Measurements from ENCODE around the gene ALDH1A1. TPM values are rescaled to one million over a fixed set of nuclear protein-coding genes. Genes with fewer than 3 reads are reported as not detected.

Gene ALDH1A1
- total RNA-seq, 1 experiment from 2014 or later: 1.9 TPM

- H3K27me3 Mint-ChIP-seq (ENCODE audit: low read depth): no peaks in the 10 kb centered on the region
- TF ChIP-seq NFYB (CRISPR knock-in tag; conservative IDR thresholded peaks at IDR 0.05; ENCODE audit: low read depth) (no peak), KAT7 (CRISPR knock-in tag; IDR thresholded peaks at IDR 0.05; ENCODE audit: borderline replicate concordance) (no peak), TEAD1 (CRISPR knock-in tag; IDR thresholded peaks at IDR 0.05) (no peak), ZNF317 (CRISPR knock-in tag; IDR thresholded peaks at IDR 0.05; ENCODE audit: borderline replicate concordance, low read depth) (no peak), NR1H2 (CRISPR knock-in tag; IDR thresholded peaks at IDR 0.05) (no peak), TP53 (CRISPR knock-in tag; IDR thresholded peaks at IDR 0.05) (no peak), ATF1 (CRISPR knock-in tag; IDR thresholded peaks at IDR 0.05) (no peak), MLX (CRISPR knock-in tag; IDR thresholded peaks at IDR 0.05) (no peak), NR2C2 (CRISPR knock-in tag; IDR thresholded peaks at IDR 0.05) (no peak), E2F5 (CRISPR knock-in tag; IDR thresholded peaks at IDR 0.05) (no peak), ZNF512 (CRISPR knock-in tag; IDR thresholded peaks at IDR 0.05; ENCODE audit: borderline replicate concordance) (no peak), MXD4 (CRISPR knock-in tag; IDR thresholded peaks at IDR 0.05; ENCODE audit: borderline replicate concordance) (no peak), TEAD4 (CRISPR knock-in tag; IDR thresholded peaks at IDR 0.05) (no peak), ZNF219 (CRISPR knock-in tag; IDR thresholded peaks at IDR 0.05; ENCODE audit: borderline replicate concordance) (no peak), MYBL2 (CRISPR knock-in tag; IDR thresholded peaks at IDR 0.05) (no peak), STAT6 (CRISPR knock-in tag; conservative IDR thresholded peaks at IDR 0.05; ENCODE audit: low read depth) (no peak)
- TF ChIP-seq, protein P1, sequence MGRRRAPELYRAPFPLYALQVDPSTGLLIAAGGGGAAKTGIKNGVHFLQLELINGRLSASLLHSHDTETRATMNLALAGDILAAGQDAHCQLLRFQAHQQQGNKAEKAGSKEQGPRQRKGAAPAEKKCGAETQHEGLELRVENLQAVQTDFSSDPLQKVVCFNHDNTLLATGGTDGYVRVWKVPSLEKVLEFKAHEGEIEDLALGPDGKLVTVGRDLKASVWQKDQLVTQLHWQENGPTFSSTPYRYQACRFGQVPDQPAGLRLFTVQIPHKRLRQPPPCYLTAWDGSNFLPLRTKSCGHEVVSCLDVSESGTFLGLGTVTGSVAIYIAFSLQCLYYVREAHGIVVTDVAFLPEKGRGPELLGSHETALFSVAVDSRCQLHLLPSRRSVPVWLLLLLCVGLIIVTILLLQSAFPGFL (CRISPR knock-in tag; IDR thresholded peaks at IDR 0.05; ENCODE audit: borderline replicate concordance): no peak
- no peak overlapping the region for H3K27ac Mint-ChIP-seq
- no peaks in the 10 kb centered on the region for H3K36me3 Mint-ChIP-seq
- ChIA-PET CTCF (no interaction called here), POLR2A (no interaction called here)
- no peaks in the 10 kb centered on the region for H3K9me3 Mint-ChIP-seq
- ATAC-seq (no peak), DNase-seq (ENCODE audit: low spot score) (no peak)
- peaks cover 5% of the 10 kb centered on the region for H3K4me1 Mint-ChIP-seq
- H3K4me3 Mint-ChIP-seq: no peak overlapping the region
These were observed 30.2 kb upstream of the ALDH1A1 start for GRCh38 chr9:72983056-72983455.

DNA sequence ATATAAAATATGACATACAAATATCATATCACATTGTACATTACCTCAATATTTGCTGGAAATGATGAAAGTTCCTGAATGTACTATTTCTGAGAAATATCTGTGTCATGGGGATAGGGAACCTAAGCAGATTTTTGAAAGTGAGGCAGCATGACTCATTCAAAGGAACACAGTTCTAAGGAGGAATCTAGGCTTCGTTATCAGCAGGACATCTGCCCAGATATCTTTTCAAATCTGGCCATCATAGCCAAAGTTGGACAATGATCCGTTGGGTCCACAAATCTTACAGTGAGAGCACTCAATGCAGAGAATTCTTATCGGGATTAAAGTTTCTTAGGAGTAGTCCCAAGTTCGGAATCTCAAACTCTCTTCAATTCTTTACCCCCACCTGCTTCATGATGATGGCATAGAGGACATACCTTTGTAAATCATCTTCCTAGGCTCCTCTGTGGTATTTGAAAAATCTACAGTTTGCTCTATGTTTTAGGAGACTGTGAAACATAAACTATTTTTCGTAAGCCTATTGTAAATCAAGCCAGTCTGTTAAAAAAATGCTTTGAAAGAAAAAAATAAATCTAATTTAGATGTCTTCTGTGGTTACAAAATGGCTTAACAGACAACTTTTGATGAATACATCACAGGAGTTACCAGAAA lies 29.4 kb upstream of the ALDH1A1 start:
- Mint-ChIP-seq H3K9me3 (no peaks in the 10 kb centered on the region), H3K27ac (no peak overlapping the region), H3K4me3 (no peak overlapping the region), H3K4me1 (peaks cover 5% of the 10 kb centered on the region), H3K27me3 (ENCODE audit: low read depth) (no peaks in the 10 kb centered on the region), H3K36me3 (no peaks in the 10 kb centered on the region)
- no peak for TF ChIP-seq RELA (CRISPR knock-in tag; IDR thresholded peaks at IDR 0.05; ENCODE audit: borderline replicate concordance)
- TF ChIP-seq TEAD1 (CRISPR knock-in tag; IDR thresholded peaks at IDR 0.05): no peak
- TF ChIP-seq, protein P2, sequence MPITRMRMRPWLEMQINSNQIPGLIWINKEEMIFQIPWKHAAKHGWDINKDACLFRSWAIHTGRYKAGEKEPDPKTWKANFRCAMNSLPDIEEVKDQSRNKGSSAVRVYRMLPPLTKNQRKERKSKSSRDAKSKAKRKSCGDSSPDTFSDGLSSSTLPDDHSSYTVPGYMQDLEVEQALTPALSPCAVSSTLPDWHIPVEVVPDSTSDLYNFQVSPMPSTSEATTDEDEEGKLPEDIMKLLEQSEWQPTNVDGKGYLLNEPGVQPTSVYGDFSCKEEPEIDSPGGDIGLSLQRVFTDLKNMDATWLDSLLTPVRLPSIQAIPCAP (CRISPR knock-in tag; IDR thresholded peaks at IDR 0.05): no peak
- TF ChIP-seq ZNF317 (CRISPR knock-in tag; IDR thresholded peaks at IDR 0.05; ENCODE audit: borderline replicate concordance, low read depth): no peak
- no peak for TF ChIP-seq ZNF396 (CRISPR knock-in tag; IDR thresholded peaks at IDR 0.05; ENCODE audit: borderline replicate concordance)
- ChIA-PET POLR2A (no interaction called here), CTCF (no interaction called here)
- no peak for DNase-seq (ENCODE audit: low spot score)
- no peak for ATAC-seq
